Muscle layer of colon (tissue), 2 donors: Measurements from ENCODE around the gene HNMT.

ENCODE experiments used
- H3K27ac ChIP-seq: one replicate; pipeline ENCODE4 v1.7.0; 2013; ENCODE audit warnings: low read depth, mild to moderate bottlenecking, low read length, moderate library complexity
- H3K27me3 ChIP-seq, 2 donors: one replicate each; pipeline ENCODE4 v1.7.0; 2013; ENCODE audit warnings: low read length in 2 of 2, mild to moderate bottlenecking in 2 of 2; ENCODE audit not compliant: insufficient read depth in 2 of 2, control insufficient read depth in 1 of 2
- H3K36me3 ChIP-seq: one replicate; pipeline ENCODE4 v1.7.0; 2013; ENCODE audit warnings: mild to moderate bottlenecking, low read length; ENCODE audit not compliant: insufficient read depth
- H3K4me1 ChIP-seq: one replicate; pipeline ENCODE4 v1.7.0; 2013; ENCODE audit warnings: mild to moderate bottlenecking, low read length; ENCODE audit not compliant: insufficient read depth
- H3K4me3 ChIP-seq, 2 donors: one replicate each; pipeline ENCODE4 v1.7.0; 2013; ENCODE audit warnings: low read length in 2 of 2, low read depth in 1 of 2, mild to moderate bottlenecking in 1 of 2, moderate library complexity in 1 of 2
- H3K9ac ChIP-seq: one replicate; pipeline ENCODE4 v1.7.0; 2013; ENCODE audit warnings: low read length
- H3K9me3 ChIP-seq: one replicate; pipeline ENCODE4 v1.7.0; 2013; ENCODE audit warnings: mild to moderate bottlenecking, low read length
- donor health status: abdominal sarcoma.
- donor health status: Adenocarcinoma of cecum.

The HNMT gene

GRCh38 chr2:138000009-138000408 is 35.7 kb downstream of the HNMT start:
- Histone ChIP-seq H3K4me3 (no peak overlapping the region), H3K9ac (no peak overlapping the region), H3K9me3 (no peaks in the 10 kb centered on the region), H3K27me3 (no peaks in the 10 kb centered on the region), H3K27ac (no peak overlapping the region), H3K4me1 (no peaks in the 10 kb centered on the region), H3K36me3 (peaks cover 4% of the 10 kb centered on the region)

- H3K4me1 ChIP-seq = no peaks in the 10 kb centered on the region
- no peaks in the 10 kb centered on the region for H3K9me3 ChIP-seq
- no peak overlapping the region for H3K9ac ChIP-seq
- H3K4me3 ChIP-seq = no peak overlapping the region
- peaks cover 4% of the 10 kb centered on the region for H3K36me3 ChIP-seq
- no peaks in the 10 kb centered on the region for H3K27me3 ChIP-seq
- no peak overlapping the region for H3K27ac ChIP-seq
These were observed 36.5 kb downstream of the HNMT start for GRCh38 chr2:138000796-138001195.

DNA sequence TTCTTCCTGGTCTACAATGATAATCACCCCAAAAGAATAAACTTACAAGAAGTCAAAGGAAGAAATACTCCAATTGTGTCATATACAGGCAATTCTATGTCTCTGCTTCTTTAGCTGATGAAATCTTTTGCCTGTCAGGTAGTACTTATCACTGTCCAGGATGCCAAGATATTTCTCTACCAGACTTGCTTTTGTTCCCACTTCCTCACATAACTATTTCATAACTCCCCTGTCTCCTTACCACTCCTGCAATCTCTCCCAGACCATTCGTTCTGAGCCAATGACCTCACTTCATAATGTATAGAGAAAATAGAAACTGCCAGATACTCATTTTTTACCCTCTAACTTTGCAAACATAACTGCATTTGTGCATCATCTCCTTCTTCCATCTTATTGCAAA is 39.1 kb downstream of the HNMT start:
- H3K27me3 ChIP-seq = no peaks in the 10 kb centered on the region
- peaks cover 15% of the 10 kb centered on the region for H3K36me3 ChIP-seq
- H3K9ac ChIP-seq = no peak overlapping the region
- no peak overlapping the region for H3K27ac ChIP-seq
- H3K4me3 ChIP-seq = no peak overlapping the region
- no peaks in the 10 kb centered on the region for H3K9me3 ChIP-seq
- H3K4me1 ChIP-seq = no peaks in the 10 kb centered on the region

- no peaks in the 10 kb centered on the region for H3K27me3 ChIP-seq
- H3K4me1 ChIP-seq = no peaks in the 10 kb centered on the region
- H3K9ac ChIP-seq = no peak overlapping the region
- H3K36me3 ChIP-seq = peaks cover 15% of the 10 kb centered on the region
- H3K27ac ChIP-seq = no peak overlapping the region
- no peak overlapping the region for H3K4me3 ChIP-seq
- H3K9me3 ChIP-seq = no peaks in the 10 kb centered on the region
These were observed 43.2 kb downstream of the HNMT start for GRCh38 chr2:138007431-138007830.

DNA sequence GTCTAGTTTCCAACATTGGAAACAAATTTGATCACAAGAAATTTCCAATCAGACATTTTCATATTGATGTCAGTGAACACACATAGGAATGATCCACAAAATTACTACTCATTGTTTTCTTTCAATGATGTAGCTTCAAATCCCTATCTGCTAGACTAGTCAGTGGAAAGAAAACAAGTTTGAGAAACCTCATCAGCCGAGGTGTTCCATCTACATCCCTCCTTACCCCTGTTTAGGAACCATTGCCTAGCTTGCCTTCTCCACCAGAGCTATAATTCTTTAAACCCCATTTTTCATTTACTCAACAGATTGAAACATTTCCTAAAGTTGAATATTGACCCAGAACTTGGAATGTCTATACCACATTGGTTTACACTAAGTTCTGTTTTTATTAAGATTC is 45.3 kb downstream of the HNMT start:
- H3K36me3 ChIP-seq = peaks cover 27% of the 10 kb centered on the region
- H3K9me3 ChIP-seq = no peaks in the 10 kb centered on the region
- H3K27ac ChIP-seq = no peak overlapping the region
- no peak overlapping the region for H3K4me3 ChIP-seq
- H3K9ac ChIP-seq = no peak overlapping the region
- no peaks in the 10 kb centered on the region for H3K4me1 ChIP-seq
- no peaks in the 10 kb centered on the region for H3K27me3 ChIP-seq

- no peak overlapping the region for H3K4me3 ChIP-seq
These were observed 46.6 kb downstream of the HNMT start for GRCh38 chr2:138010890-138011289.

DNA sequence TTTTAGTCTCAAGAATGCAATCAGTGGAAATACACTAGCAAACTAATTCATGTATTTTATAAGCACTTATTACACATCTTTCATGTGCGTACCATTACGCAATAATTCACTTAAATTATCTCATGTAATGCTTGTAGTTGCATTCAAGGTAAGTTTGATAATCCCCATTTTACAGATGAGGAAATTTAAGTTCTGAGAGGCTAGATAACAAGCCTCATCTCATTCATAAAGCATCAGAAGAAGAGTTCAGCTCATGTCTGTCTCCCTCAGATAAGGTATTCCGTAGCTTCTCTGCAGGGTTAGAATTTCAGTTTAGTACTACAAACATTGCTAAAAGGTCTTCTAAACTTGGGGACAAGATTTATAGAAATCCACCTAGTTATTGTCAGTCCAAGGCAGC is 47.8 kb downstream of the HNMT start:
- no peaks in the 10 kb centered on the region for H3K27me3 ChIP-seq
- no peaks in the 10 kb centered on the region for H3K9me3 ChIP-seq
- no peaks in the 10 kb centered on the region for H3K4me1 ChIP-seq
- no peak overlapping the region for H3K9ac ChIP-seq
- H3K36me3 ChIP-seq = peaks cover 25% of the 10 kb centered on the region
- H3K4me3 ChIP-seq = no peak overlapping the region
- H3K27ac ChIP-seq = no peak overlapping the region

More at GRCh38 chr2:138010890-138011289, 46.6 kb downstream of the HNMT start:
- no peak overlapping the region for H3K27ac ChIP-seq
- no peaks in the 10 kb centered on the region for H3K27me3 ChIP-seq
- no peak overlapping the region for H3K9ac ChIP-seq
- no peaks in the 10 kb centered on the region for H3K9me3 ChIP-seq
- no peaks in the 10 kb centered on the region for H3K4me1 ChIP-seq
- peaks cover 25% of the 10 kb centered on the region for H3K36me3 ChIP-seq

- Histone ChIP-seq H3K9ac (no peak overlapping the region), H3K4me1 (no peaks in the 10 kb centered on the region), H3K27ac (no peak overlapping the region), H3K27me3 (no peaks in the 10 kb centered on the region), H3K9me3 (no peaks in the 10 kb centered on the region), H3K4me3 (no peak overlapping the region), H3K36me3 (peaks cover 18% of the 10 kb centered on the region)
These were observed 48.7 kb downstream of the HNMT start for GRCh38 chr2:138012968-138013367.

GRCh38 chr2:138013639-138014038 is 49.4 kb downstream of the HNMT start:
- Histone ChIP-seq H3K4me1 (no peaks in the 10 kb centered on the region), H3K9ac (no peak overlapping the region), H3K9me3 (no peaks in the 10 kb centered on the region), H3K4me3 (no peak overlapping the region), H3K27ac (no peak overlapping the region), H3K36me3 (peaks cover 14% of the 10 kb centered on the region), H3K27me3 (no peaks in the 10 kb centered on the region)

DNA sequence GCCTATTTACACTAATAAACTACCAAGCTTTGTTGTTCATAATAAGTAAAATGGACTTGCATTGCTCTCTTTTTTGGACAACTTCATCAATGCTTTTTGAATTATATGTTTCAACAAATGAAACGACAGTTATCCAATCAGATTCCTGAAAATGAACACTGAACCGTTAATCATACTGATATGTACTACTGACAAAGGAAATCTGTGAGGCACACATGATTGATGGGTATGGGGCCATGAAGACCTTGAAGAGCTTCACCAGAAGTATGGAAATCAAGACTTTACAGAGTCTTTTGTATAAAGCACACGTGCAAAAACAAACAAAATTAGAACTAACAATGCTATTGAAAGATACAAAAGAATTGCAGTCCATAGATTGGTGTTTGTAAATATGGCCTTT is 51.2 kb downstream of the HNMT start:
- no peak overlapping the region for H3K9ac ChIP-seq
- H3K27me3 ChIP-seq = no peaks in the 10 kb centered on the region
- H3K9me3 ChIP-seq = no peaks in the 10 kb centered on the region
- no peaks in the 10 kb centered on the region for H3K4me1 ChIP-seq
- H3K27ac ChIP-seq = no peak overlapping the region
- H3K4me3 ChIP-seq = no peak overlapping the region
- H3K36me3 ChIP-seq = peaks cover 14% of the 10 kb centered on the region

DNA sequence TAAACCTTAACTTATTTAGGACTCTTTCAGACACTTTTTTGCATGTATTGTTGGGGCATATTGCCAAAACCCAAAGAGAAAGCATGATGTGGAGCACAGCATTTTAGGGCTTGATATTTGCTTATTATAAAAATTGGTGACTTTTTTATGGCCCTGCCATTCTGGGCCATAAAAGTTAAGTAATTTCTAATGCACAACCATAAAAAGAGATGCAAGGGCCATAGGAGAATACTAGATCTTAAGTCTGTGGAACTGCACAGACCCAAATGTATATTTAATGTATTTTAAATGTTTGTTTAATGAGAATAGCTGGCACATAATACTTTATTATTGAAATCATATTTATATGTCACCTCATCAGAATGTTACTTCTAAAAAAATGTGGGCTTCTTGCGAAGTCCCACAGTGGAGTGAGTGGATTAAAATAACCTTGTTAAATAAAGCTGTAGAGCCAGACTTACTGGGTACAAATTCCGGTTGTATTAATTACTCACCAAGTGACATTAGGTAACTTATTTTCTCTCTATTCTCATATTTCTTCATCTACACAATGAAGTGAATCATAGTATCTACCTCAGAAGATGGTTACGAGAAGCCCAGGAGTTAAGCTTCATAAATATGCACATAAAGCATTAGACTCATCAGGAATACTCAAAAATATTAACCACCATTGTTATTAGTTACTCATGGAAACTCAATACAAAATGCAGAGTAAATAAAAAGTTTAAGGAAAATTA is 52.2 kb downstream of the HNMT start:
- Histone ChIP-seq H3K4me3 (no peak overlapping the region), H3K27ac (no peak overlapping the region), H3K9me3 (no peaks in the 10 kb centered on the region), H3K9ac (no peak overlapping the region), H3K4me1 (no peaks in the 10 kb centered on the region), H3K36me3 (peaks cover 14% of the 10 kb centered on the region), H3K27me3 (no peaks in the 10 kb centered on the region)

DNA sequence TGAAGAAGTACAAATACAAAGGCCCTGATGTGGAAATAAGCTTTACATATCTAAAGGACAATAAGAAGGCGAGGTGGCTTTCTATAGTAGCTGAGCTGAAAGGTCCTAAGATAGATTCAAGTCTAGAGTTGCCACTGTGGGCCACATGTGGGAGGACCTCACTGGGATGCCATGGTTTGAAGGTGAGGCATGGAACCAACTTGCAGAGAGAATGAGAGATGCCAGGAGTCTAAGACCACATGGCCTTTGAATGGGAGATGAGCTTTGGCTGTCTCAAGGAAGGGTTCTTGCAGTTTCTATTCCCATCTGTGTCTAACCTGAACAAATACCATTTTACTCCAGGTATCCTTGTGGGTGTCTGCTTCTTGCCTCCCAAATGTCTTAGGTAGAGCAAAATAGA is 53.6 kb downstream of the HNMT start:
- Histone ChIP-seq H3K4me3 (no peak overlapping the region), H3K4me1 (no peaks in the 10 kb centered on the region), H3K9ac (no peak overlapping the region), H3K36me3 (peaks cover 11% of the 10 kb centered on the region), H3K9me3 (no peaks in the 10 kb centered on the region), H3K27me3 (no peaks in the 10 kb centered on the region), H3K27ac (no peak overlapping the region)
